Measurements from ENCODE around the gene PNPLA8.
A peak's percentile ranks its signal among the peaks of the same experiment; 100 is the strongest.

PNPLA8 gene

GRCh38 chr7:108497082-108497725 is 28.7 kb downstream of the PNPLA8 start:
- Histone ChIP-seq H3K27me3 (ENCODE audit: insufficient read depth, poor library complexity, severe bottlenecking) (no peaks in the 10 kb centered on the region), H3K4me3 (replicated peaks; ENCODE audit: insufficient read depth, low read length) (no peak overlapping the region), H3K27ac (replicated peaks) (no peak overlapping the region)
- DNase-seq (ENCODE audit: low read depth in 1 of 2, low spot score in 1 of 2) = peak; percentile 35 to 54
- TF ChIP-seq CTCF (IDR thresholded peaks at IDR 0.05; ENCODE audit: insufficient read depth, low read length) = peak; percentile 82
- TF ChIP-seq SPI1 (IDR thresholded peaks at IDR 0.05; ENCODE audit: borderline replicate concordance, low read depth) = peak; percentile 31; the same call in 1 of the 2 replicates
- TF ChIP-seq REST (IDR thresholded peaks at IDR 0.05; ENCODE audit: insufficient replicate concordance, low read depth) = no peak

- no peaks in the 10 kb centered on the region for H3K27me3 ChIP-seq (ENCODE audit: insufficient read depth, poor library complexity, severe bottlenecking)
- TF ChIP-seq REST (IDR thresholded peaks at IDR 0.05; ENCODE audit: insufficient replicate concordance, low read depth) = no peak
- no peak for TF ChIP-seq GABPA (IDR thresholded peaks at IDR 0.05; ENCODE audit: low read depth)
- no peak overlapping the region for H3K27ac ChIP-seq (replicated peaks)
- no peak overlapping the region for H3K4me3 ChIP-seq (replicated peaks; ENCODE audit: insufficient read depth, low read length)
- no peak for DNase-seq (ENCODE audit: low read depth in 1 of 2, low spot score in 1 of 2)
Measured at GRCh38 chr7:108492742-108493141, 33.2 kb downstream of the PNPLA8 start.

- H3K27me3 ChIP-seq (ENCODE audit: insufficient read depth, poor library complexity, severe bottlenecking) = no peaks in the 10 kb centered on the region
Measured at GRCh38 chr7:108488768-108489538, 37.0 kb downstream of the PNPLA8 start.

More at GRCh38 chr7:108488768-108489538, 37.0 kb downstream of the PNPLA8 start:
- Histone ChIP-seq H3K4me3 (replicated peaks; ENCODE audit: insufficient read depth, low read length) (no peak overlapping the region), H3K27ac (replicated peaks) (no peak overlapping the region)
- no peak for DNase-seq (ENCODE audit: low read depth in 1 of 2, low spot score in 1 of 2)
- no peak for TF ChIP-seq REST (IDR thresholded peaks at IDR 0.05; ENCODE audit: insufficient replicate concordance, low read depth)
- TF ChIP-seq SPI1 (IDR thresholded peaks at IDR 0.05; ENCODE audit: borderline replicate concordance, low read depth) = peak; percentile 24; the same call in 1 of the 2 replicates
